ENCODE measurements around the gene MIA.

DNA sequence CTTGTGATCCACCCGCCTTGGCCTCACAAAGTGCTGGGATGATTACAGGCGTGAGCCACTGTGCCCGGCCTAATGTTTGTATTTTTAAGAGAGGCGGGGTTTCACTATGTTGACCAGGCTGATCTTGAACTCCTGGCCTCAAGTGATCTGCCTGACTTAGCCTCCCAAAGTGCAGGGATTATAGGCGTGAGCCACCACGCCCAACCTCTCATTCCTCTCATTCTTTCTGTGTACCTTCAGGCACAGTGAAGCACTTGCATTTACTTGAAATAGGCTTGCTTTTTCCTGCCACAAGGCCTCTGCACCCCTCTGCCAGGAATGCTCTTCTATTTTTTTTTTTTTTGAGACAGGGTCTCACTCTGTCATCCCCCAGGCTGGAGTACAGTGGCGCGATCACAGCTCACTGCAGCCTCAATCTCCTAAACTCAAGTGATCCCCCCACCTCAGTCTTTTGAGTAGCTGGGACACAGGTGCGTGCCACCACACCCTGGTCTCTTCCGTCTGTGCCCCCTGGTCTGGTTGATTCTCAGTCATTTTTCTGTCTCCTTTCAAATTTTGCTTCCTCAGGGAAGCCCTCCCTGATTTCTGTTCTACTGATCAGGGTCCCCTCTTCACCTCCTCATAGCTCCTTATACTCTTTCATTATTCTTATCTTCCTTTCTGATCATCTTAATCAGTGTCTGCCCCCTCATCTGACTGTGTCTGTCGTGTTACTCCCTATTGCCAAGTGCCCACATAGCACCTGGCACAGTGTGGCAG is 40.1 kb upstream of the MIA start:
- TF ChIP-seq CTCF (IDR thresholded peaks at IDR 0.05; ENCODE audit: poor library complexity, severe bottlenecking) (no peak), RAD21 (conservative IDR thresholded peaks at IDR 0.05) (no peak), EZH2 (IDR thresholded peaks at IDR 0.05; ENCODE audit: borderline replicate concordance, insufficient read depth, low read length, poor library complexity, severe bottlenecking) (no peak)
